H9 (cell line): ENCODE data around the gene SIN3A. TPM values are rescaled to one million over a fixed set of nuclear protein-coding genes. Genes with fewer than 3 reads are reported as not detected.

Source experiments
- DNase-seq: peaks from one replicate; pipeline ENCODE4 v3.0.0-alpha.2; 2017
- H2AFZ ChIP-seq: one replicate; pipeline ENCODE4 v1.6.1; 2013; ENCODE audit warnings: mild to moderate bottlenecking, low read length, control low read depth, moderate library complexity
- H2AK5ac ChIP-seq: 2 replicates; pipeline ENCODE4 v1.6.1; 2013; ENCODE audit warnings: low read length, control low read depth, mixed read lengths; ENCODE audit not compliant: insufficient read length
- H2BK120ac ChIP-seq: one replicate; pipeline ENCODE4 v1.6.1; 2013; ENCODE audit warnings: low read depth, mild to moderate bottlenecking, low read length, control low read depth, inconsistent platforms; ENCODE audit not compliant: poor library complexity, severe bottlenecking
- H2BK12ac ChIP-seq: 2 replicates; pipeline ENCODE4 v1.6.1; 2013; ENCODE audit warnings: low read length, control low read depth, mixed read lengths, low read depth; ENCODE audit not compliant: insufficient read length
- H2BK15ac ChIP-seq: 2 replicates; pipeline ENCODE4 v1.6.1; 2013; ENCODE audit warnings: low read depth, low read length, control low read depth
- H2BK20ac ChIP-seq: one replicate; pipeline ENCODE4 v1.6.1; 2013; ENCODE audit warnings: low read depth, mild to moderate bottlenecking, low read length, control low read depth, inconsistent platforms; ENCODE audit not compliant: poor library complexity, severe bottlenecking
- H2BK5ac ChIP-seq: 2 replicates; pipeline ENCODE4 v1.6.1; 2013; ENCODE audit warnings: low read length, control low read depth, mixed read lengths; ENCODE audit not compliant: insufficient read length
- H3K14ac ChIP-seq: 2 replicates; pipeline ENCODE4 v1.6.1; 2013; ENCODE audit warnings: low read length, control low read depth; ENCODE audit not compliant: insufficient read depth
- H3K18ac ChIP-seq: 2 replicates; pipeline ENCODE4 v1.6.1; 2013; ENCODE audit warnings: low read depth, mild to moderate bottlenecking, mixed read lengths, low read length, control low read depth; ENCODE audit not compliant: insufficient read length
- H3K23ac ChIP-seq: 2 replicates; pipeline ENCODE4 v1.6.1; 2013; ENCODE audit warnings: low read length, control low read depth, mixed read lengths, low read depth; ENCODE audit not compliant: insufficient read length
- H3K23me2 ChIP-seq: 2 replicates; pipeline ENCODE4 v1.6.1; 2013; ENCODE audit warnings: low read depth, mild to moderate bottlenecking, mixed read lengths, low read length, control low read depth; ENCODE audit not compliant: insufficient read length, poor library complexity, severe bottlenecking
- H3K27ac ChIP-seq: 2 replicates; pipeline ENCODE4 v1.5.1; 2013; ENCODE audit warnings: low read length, control low read depth, mixed read lengths, low read depth; ENCODE audit not compliant: insufficient read length
- H3K27me3 ChIP-seq: 2 replicates; pipeline ENCODE4 v1.6.1; 2013; ENCODE audit warnings: low read length, control low read depth, inconsistent platforms; ENCODE audit not compliant: insufficient read depth
- H3K4ac ChIP-seq: 2 replicates; pipeline ENCODE4 v1.6.1; 2013; ENCODE audit warnings: low read depth, mild to moderate bottlenecking, control low read depth, inconsistent platforms, low read length, moderate library complexity
- H3K4me1 ChIP-seq: 2 replicates; pipeline ENCODE4 v1.6.1; 2013; ENCODE audit warnings: low read length, control low read depth, inconsistent platforms; ENCODE audit not compliant: insufficient read depth
- H3K4me2 ChIP-seq: 2 replicates; pipeline ENCODE4 v1.6.1; 2013; ENCODE audit warnings: low read length, control low read depth, mixed read lengths; ENCODE audit not compliant: insufficient read length, insufficient read depth
- H3K56ac ChIP-seq: 2 replicates; pipeline ENCODE4 v1.6.1; 2013; ENCODE audit warnings: low read depth, mild to moderate bottlenecking, mixed read lengths, low read length, control low read depth; ENCODE audit not compliant: insufficient read length
- H3K79me1 ChIP-seq: 2 replicates; pipeline ENCODE4 v1.6.1; 2013; ENCODE audit warnings: low read depth, mild to moderate bottlenecking, moderate library complexity, low read length, control low read depth, inconsistent platforms; ENCODE audit not compliant: insufficient read depth, poor library complexity, severe bottlenecking
- H3K79me2 ChIP-seq: 2 replicates; pipeline ENCODE4 v1.6.1; 2013; ENCODE audit warnings: low read length, control low read depth, inconsistent platforms; ENCODE audit not compliant: insufficient read depth
- H3K9ac ChIP-seq: 2 replicates; pipeline ENCODE4 v1.6.1; 2013; ENCODE audit warnings: low read length, control low read depth, mixed read lengths; ENCODE audit not compliant: insufficient read length; ENCODE audit errors: extremely low read depth
- H3K9me3 ChIP-seq: one replicate; pipeline ENCODE4 v1.6.1; 2013; ENCODE audit warnings: low read depth, low read length, inconsistent platforms; ENCODE audit not compliant: control insufficient read depth
- H3T11ph ChIP-seq: one replicate; pipeline ENCODE4 v1.6.1; 2013; ENCODE audit warnings: mild to moderate bottlenecking, low read length, control low read depth, inconsistent platforms
- H4K20me1 ChIP-seq: one replicate; pipeline ENCODE4 v1.6.1; 2013; ENCODE audit not compliant: control insufficient read depth, insufficient read length, insufficient read depth
- H4K5ac ChIP-seq: 2 replicates; pipeline ENCODE4 v1.6.1; 2013; ENCODE audit warnings: low read depth, mild to moderate bottlenecking, mixed read lengths, low read length, control low read depth; ENCODE audit not compliant: insufficient read length
- H4K8ac ChIP-seq: replicated peaks from 2 replicates; pipeline ENCODE4 v1.6.1; 2013; ENCODE audit warnings: low read length, control low read depth, mixed read lengths, low read depth; ENCODE audit not compliant: insufficient read length
- H4K91ac ChIP-seq: 2 replicates; pipeline ENCODE4 v1.6.1; 2013; ENCODE audit warnings: low read depth, mild to moderate bottlenecking, moderate library complexity, mixed read lengths, low read length, control low read depth; ENCODE audit not compliant: insufficient read length
- H3K27ac Mint-ChIP-seq, 3 experiments: 2 replicates in 2 of 3; 3 replicates in 1 of 3; pipeline ENCODE4 v1.8.0; 2020 to 2021; ENCODE audit warnings: mixed read lengths in 3 of 3, mild to moderate bottlenecking in 1 of 3, moderate library complexity in 1 of 3
- H3K27me3 Mint-ChIP-seq: 2 replicates; pipeline ENCODE4 v1.8.0; 2021; ENCODE audit warnings: low read depth, mild to moderate bottlenecking, moderate library complexity, mixed read lengths
- H3K36me3 Mint-ChIP-seq, 3 experiments: 2 replicates in 2 of 3; 3 replicates in 1 of 3; pipeline ENCODE4 v1.8.0; 2020 to 2021; ENCODE audit warnings: low read depth in 3 of 3, mixed read lengths in 3 of 3; ENCODE audit not compliant: insufficient read depth in 1 of 3
- H3K4me1 Mint-ChIP-seq, 2 experiments: 2 replicates each; pipeline ENCODE4 v1.8.0; 2020; ENCODE audit warnings: mixed read lengths in 2 of 2
- H3K4me3 Mint-ChIP-seq, 2 experiments: 2 replicates in 1 of 2; 3 replicates in 1 of 2; pipeline ENCODE4 v1.8.0; 2020 to 2021; ENCODE audit warnings: mild to moderate bottlenecking in 2 of 2, mixed read lengths in 2 of 2, moderate library complexity in 1 of 2
- H3K9me3 Mint-ChIP-seq, 2 experiments: 2 replicates in 1 of 2; 3 replicates in 1 of 2; pipeline ENCODE4 v1.8.0; 2020; ENCODE audit warnings: mild to moderate bottlenecking in 2 of 2, mixed read lengths in 2 of 2, moderate library complexity in 1 of 2
- WGBS: extraction: QIAGEN DNeasy Blood & Tissue Kit; methylation state at CpG from one replicate; pipeline ENCODE4 v1.1.7; 2013; ENCODE audit warnings: missing lambda C conversion rate, low lambda C conversion rate, mixed read lengths; ENCODE audit not compliant: insufficient read length; ENCODE audit errors: extremely low coverage; 5-methylcytosine and 5-hydroxymethylcytosine counted together
- total RNA-seq: library from RNA; stranded (reverse); gene quantifications from 2 replicates; pipeline ENCODE4 v1.2.1, GENCODE V29; 2021
- TF ChIP-seq, protein P1 (sequence below): fragments of 200-600 bp; sonication (generic); conservative IDR thresholded peaks from 3 replicates; pipeline ENCODE4 v1.8.0; 2021; ENCODE audit warnings: antibody characterized with exemption, mild to moderate bottlenecking

SIN3A gene
- total RNA-seq, 1 experiment from 2014 or later: 102 TPM

DNA sequence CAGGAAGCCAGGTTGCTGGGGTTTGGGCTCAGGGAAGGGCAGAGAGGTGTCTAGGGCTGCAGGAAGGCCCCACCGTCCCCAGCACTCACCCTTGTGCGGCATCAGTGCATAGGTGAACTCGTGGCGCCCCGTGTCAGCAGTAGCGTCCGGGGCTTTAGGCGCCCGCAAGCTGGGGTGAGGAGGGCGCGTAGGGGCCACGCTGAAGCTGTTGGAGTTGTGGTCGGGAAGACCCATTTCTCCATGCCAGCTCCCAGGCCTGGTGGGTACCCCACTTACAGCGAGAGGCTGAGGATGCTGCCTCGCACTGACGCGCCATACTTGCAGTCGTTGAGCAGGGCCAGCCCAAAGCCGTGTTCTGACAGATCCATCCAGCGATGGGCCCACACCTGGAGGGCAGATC, 95.0 kb downstream of the SIN3A start:
- H3K23me2 ChIP-seq: no peaks in the 10 kb centered on the region
- no peak overlapping the region for H2BK15ac ChIP-seq
- no peaks in the 10 kb centered on the region for H3K27me3 ChIP-seq
- Mint-ChIP-seq H3K4me3 (no peak overlapping the region), H3K27ac (no peak overlapping the region), H3K9me3 (no peaks in the 10 kb centered on the region), H3K36me3 (peaks cover 7 to 29% (median 27%) of the 10 kb centered on the region in 3 experiments; a peak in 6 of 7 replicates), H3K4me1 (no peaks in the 10 kb centered on the region), H3K27me3 (no peaks in the 10 kb centered on the region)
- H2BK20ac ChIP-seq: no peak overlapping the region
- WGBS: no CpG with 5 or more reads among the region's 20 CpGs
- H4K8ac ChIP-seq: no peak overlapping the region
- TF ChIP-seq, protein P1, sequence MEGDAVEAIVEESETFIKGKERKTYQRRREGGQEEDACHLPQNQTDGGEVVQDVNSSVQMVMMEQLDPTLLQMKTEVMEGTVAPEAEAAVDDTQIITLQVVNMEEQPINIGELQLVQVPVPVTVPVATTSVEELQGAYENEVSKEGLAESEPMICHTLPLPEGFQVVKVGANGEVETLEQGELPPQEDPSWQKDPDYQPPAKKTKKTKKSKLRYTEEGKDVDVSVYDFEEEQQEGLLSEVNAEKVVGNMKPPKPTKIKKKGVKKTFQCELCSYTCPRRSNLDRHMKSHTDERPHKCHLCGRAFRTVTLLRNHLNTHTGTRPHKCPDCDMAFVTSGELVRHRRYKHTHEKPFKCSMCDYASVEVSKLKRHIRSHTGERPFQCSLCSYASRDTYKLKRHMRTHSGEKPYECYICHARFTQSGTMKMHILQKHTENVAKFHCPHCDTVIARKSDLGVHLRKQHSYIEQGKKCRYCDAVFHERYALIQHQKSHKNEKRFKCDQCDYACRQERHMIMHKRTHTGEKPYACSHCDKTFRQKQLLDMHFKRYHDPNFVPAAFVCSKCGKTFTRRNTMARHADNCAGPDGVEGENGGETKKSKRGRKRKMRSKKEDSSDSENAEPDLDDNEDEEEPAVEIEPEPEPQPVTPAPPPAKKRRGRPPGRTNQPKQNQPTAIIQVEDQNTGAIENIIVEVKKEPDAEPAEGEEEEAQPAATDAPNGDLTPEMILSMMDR: no peak
- H3K56ac ChIP-seq: no peak overlapping the region
- H3K4ac ChIP-seq: no peak overlapping the region
- H4K20me1 ChIP-seq: no peaks in the 10 kb centered on the region
- no peak overlapping the region for H3K23ac ChIP-seq
- no peak overlapping the region for H2AK5ac ChIP-seq
- H2AFZ ChIP-seq: no peak overlapping the region
- H3K79me2 ChIP-seq: no peaks in the 10 kb centered on the region
- H2BK5ac ChIP-seq: no peak overlapping the region
- H3K18ac ChIP-seq: no peak overlapping the region
- no peak overlapping the region for H4K5ac ChIP-seq
- H3K9me3 ChIP-seq: no peaks in the 10 kb centered on the region
- no peak overlapping the region for H3K9ac ChIP-seq
- no peaks in the 10 kb centered on the region for H3K79me1 ChIP-seq
- H2BK12ac ChIP-seq: no peak overlapping the region
- no peak overlapping the region for H3K4me2 ChIP-seq
- no peak overlapping the region for H3K27ac ChIP-seq
- no peak overlapping the region for H2BK120ac ChIP-seq
- no peak overlapping the region for H3T11ph ChIP-seq
- no peak overlapping the region for H4K91ac ChIP-seq
- DNase-seq: no peak
- H3K14ac ChIP-seq: no peak overlapping the region
- no peaks in the 10 kb centered on the region for H3K4me1 ChIP-seq
